Hepatocyte (in vitro differentiated cells): ENCODE measurements around the gene FYN. TPM values are rescaled to one million over a fixed set of nuclear protein-coding genes. Genes with fewer than 3 reads are reported as not detected.

Source experiments
- DNase-seq: peaks from one replicate; pipeline ENCODE4 v3.0.0-alpha.2; 2016; ENCODE audit warnings: low spot score
- H2AFZ ChIP-seq: fragments of 200-600 bp; sonication (generic); 2 replicates; pipeline ENCODE4 v1.6.0; 2016; ENCODE audit warnings: antibody characterized with exemption, mild to moderate bottlenecking
- H3K27ac ChIP-seq: fragments of 200-600 bp; sonication (generic); 2 replicates; pipeline ENCODE4 v1.5.1; 2016; ENCODE audit warnings: mild to moderate bottlenecking
- H3K27me3 ChIP-seq: fragments of 200-600 bp; sonication (generic); 2 replicates; pipeline ENCODE4 v1.6.1; 2016
- H3K36me3 ChIP-seq: fragments of 200-600 bp; sonication (generic); replicated peaks from 2 replicates; pipeline ENCODE4 v1.5.1; 2016; ENCODE audit warnings: low read depth; ENCODE audit not compliant: insufficient read depth
- H3K4me1 ChIP-seq: fragments of 200-600 bp; sonication (generic); 2 replicates; pipeline ENCODE4 v1.5.1; 2016; ENCODE audit warnings: mild to moderate bottlenecking, moderate library complexity; ENCODE audit not compliant: insufficient read depth
- H3K4me2 ChIP-seq: fragments of 200-600 bp; sonication (generic); 2 replicates; pipeline ENCODE4 v1.6.0; 2016
- H3K4me3 ChIP-seq: fragments of 200-600 bp; sonication (generic); 2 replicates; pipeline ENCODE4 v1.5.1; 2016; ENCODE audit warnings: mild to moderate bottlenecking
- H3K79me2 ChIP-seq: fragments of 200-600 bp; sonication (generic); 2 replicates; pipeline ENCODE4 v1.6.0; 2017; ENCODE audit warnings: mild to moderate bottlenecking
- H3K9me2 ChIP-seq: fragments of 200-600 bp; sonication (generic); replicated peaks from 2 replicates; pipeline ENCODE4 v1.6.0; 2017; ENCODE audit warnings: mild to moderate bottlenecking; ENCODE audit not compliant: insufficient read depth
- H3K9me3 ChIP-seq: fragments of 200-600 bp; sonication (generic); 2 replicates; pipeline ENCODE4 v1.5.1; 2016; ENCODE audit warnings: low read depth, mild to moderate bottlenecking
- H4K20me1 ChIP-seq: fragments of 200-600 bp; sonication (generic); 2 replicates; pipeline ENCODE4 v1.6.0; 2016; ENCODE audit warnings: mild to moderate bottlenecking; ENCODE audit not compliant: insufficient read depth, poor library complexity, severe bottlenecking
- EZH2 ChIP-seq: fragments of 200-600 bp; sonication (generic); IDR thresholded peaks from 2 replicates; pipeline ENCODE4 v1.6.1; 2016; ENCODE audit warnings: antibody characterized with exemption, mild to moderate bottlenecking, borderline replicate concordance
- EZH2phosphoT487 ChIP-seq: fragments of 200-600 bp; sonication (generic); IDR thresholded peaks from one replicate; pipeline ENCODE4 v1.6.1; 2018; ENCODE audit warnings: antibody characterized with exemption, mild to moderate bottlenecking, low read depth, moderate library complexity; ENCODE audit not compliant: unreplicated experiment, severe bottlenecking
- WGBS: methylation state at CpG from one replicate; pipeline ENCODE4 v1.1.6; 2016; ENCODE audit warnings: low lambda C conversion rate; ENCODE audit errors: missing lambda C conversion rate; 5-methylcytosine and 5-hydroxymethylcytosine counted together
- polyA plus RNA-seq: library from polyadenylated mRNA; unstranded; fragments of >200 nt; fragmentation: Nextera tagmentation; extraction: Ambion mirVana; gene quantifications from 2 replicates; pipeline ENCODE4 v1.2.1, GENCODE V29; 2016
- total RNA-seq: library from RNA; depleted of rRNA; stranded (reverse); fragments of >200 nt; gene quantifications from 2 replicates; pipeline ENCODE4 v1.2.3, GENCODE V29; 2014
- TF ChIP-seq, protein P1 (sequence below): fragments of 200-600 bp; sonication (generic); IDR thresholded peaks from 2 replicates; pipeline ENCODE4 v1.5.1; 2016; ENCODE audit warnings: antibody characterized with exemption, mild to moderate bottlenecking; ENCODE audit not compliant: poor library complexity

Gene FYN
- total and polyA plus RNA-seq, 2 experiments from 2014 or later = 40.0 to 70.1 TPM

DNA sequence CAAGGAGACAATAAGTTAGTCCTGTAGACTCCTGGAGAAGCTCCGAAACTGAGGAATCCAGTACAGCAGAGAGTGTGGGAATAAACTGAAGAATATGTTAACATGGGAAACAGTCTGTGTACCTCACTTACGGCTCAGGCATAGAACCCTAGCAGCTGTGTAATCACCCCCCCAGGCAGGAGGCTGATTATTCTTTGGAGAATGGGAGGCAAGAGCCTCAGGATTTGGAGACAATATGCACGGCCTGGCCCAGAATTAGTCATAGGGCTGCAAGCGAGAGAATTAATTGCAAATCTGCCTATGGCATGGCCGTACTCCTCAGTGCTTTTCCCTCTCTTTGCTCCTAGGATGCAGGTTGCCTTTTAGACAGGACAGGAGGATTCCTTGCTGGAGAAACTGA lies 27.5 kb upstream of the FYN start:
- Histone ChIP-seq H3K9me3 (no peaks in the 10 kb centered on the region), H3K9me2 (no peaks in the 10 kb centered on the region), H3K27ac (no peak overlapping the region), H3K4me3 (no peak overlapping the region), H4K20me1 (no peaks in the 10 kb centered on the region), H3K27me3 (no peaks in the 10 kb centered on the region), H3K79me2 (no peaks in the 10 kb centered on the region), H3K4me2 (no peak overlapping the region), H3K36me3 (no peaks in the 10 kb centered on the region), H2AFZ (no peak overlapping the region), H3K4me1 (no peaks in the 10 kb centered on the region)
- 87% methylated on average over 5 of the region's 5 CpGs for WGBS
- TF ChIP-seq EZH2 (no peak), EZH2phosphoT487 (no peak)
- TF ChIP-seq, protein P1, sequence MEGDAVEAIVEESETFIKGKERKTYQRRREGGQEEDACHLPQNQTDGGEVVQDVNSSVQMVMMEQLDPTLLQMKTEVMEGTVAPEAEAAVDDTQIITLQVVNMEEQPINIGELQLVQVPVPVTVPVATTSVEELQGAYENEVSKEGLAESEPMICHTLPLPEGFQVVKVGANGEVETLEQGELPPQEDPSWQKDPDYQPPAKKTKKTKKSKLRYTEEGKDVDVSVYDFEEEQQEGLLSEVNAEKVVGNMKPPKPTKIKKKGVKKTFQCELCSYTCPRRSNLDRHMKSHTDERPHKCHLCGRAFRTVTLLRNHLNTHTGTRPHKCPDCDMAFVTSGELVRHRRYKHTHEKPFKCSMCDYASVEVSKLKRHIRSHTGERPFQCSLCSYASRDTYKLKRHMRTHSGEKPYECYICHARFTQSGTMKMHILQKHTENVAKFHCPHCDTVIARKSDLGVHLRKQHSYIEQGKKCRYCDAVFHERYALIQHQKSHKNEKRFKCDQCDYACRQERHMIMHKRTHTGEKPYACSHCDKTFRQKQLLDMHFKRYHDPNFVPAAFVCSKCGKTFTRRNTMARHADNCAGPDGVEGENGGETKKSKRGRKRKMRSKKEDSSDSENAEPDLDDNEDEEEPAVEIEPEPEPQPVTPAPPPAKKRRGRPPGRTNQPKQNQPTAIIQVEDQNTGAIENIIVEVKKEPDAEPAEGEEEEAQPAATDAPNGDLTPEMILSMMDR = no peak
- DNase-seq = no peak

GRCh38 chr6:111899531-111899930 lies 26.3 kb upstream of the FYN start:
- no peaks in the 10 kb centered on the region for H3K9me2 ChIP-seq
- 62% methylated on average over 3 of the region's 3 CpGs for WGBS

GRCh38 chr6:111898452-111898851 lies 25.2 kb upstream of the FYN start:
- Histone ChIP-seq H4K20me1 (no peaks in the 10 kb centered on the region), H3K36me3 (no peaks in the 10 kb centered on the region), H3K79me2 (no peaks in the 10 kb centered on the region), H3K4me1 (no peaks in the 10 kb centered on the region), H3K4me2 (no peak overlapping the region), H3K27me3 (peaks cover 15% of the 10 kb centered on the region), H2AFZ (no peak overlapping the region), H3K9me3 (no peaks in the 10 kb centered on the region), H3K4me3 (no peak overlapping the region), H3K27ac (no peak overlapping the region), H3K9me2 (no peaks in the 10 kb centered on the region)
- 10% methylated on average over 4 of the region's 4 CpGs for WGBS
- TF ChIP-seq, protein P1 = no peak
- TF ChIP-seq EZH2 (no peak), EZH2phosphoT487 (peak; percentile 84)
- DNase-seq = no peak

More at GRCh38 chr6:111899531-111899930, 26.3 kb upstream of the FYN start:
- no peaks in the 10 kb centered on the region for H3K4me1 ChIP-seq
- no peak for TF ChIP-seq EZH2
- TF ChIP-seq, protein P1 = no peak
- no peak for TF ChIP-seq EZH2phosphoT487
- H3K36me3 ChIP-seq = no peaks in the 10 kb centered on the region
- H3K4me2 ChIP-seq = no peak overlapping the region
- no peak overlapping the region for H2AFZ ChIP-seq
- H4K20me1 ChIP-seq = no peaks in the 10 kb centered on the region
- no peak overlapping the region for H3K4me3 ChIP-seq
- peaks cover 4% of the 10 kb centered on the region for H3K27me3 ChIP-seq
- no peaks in the 10 kb centered on the region for H3K79me2 ChIP-seq
- H3K27ac ChIP-seq = no peak overlapping the region
- H3K9me3 ChIP-seq = no peaks in the 10 kb centered on the region
- no peak for DNase-seq

- no peaks in the 10 kb centered on the region for H3K36me3 ChIP-seq
- no peaks in the 10 kb centered on the region for H3K4me1 ChIP-seq
- H2AFZ ChIP-seq = no peak overlapping the region
- H3K27ac ChIP-seq = no peak overlapping the region
- H3K9me2 ChIP-seq = no peaks in the 10 kb centered on the region
- H3K27me3 ChIP-seq = peaks cover 30% of the 10 kb centered on the region
- no peak overlapping the region for H3K4me2 ChIP-seq
- no peaks in the 10 kb centered on the region for H3K79me2 ChIP-seq
- no peak overlapping the region for H3K4me3 ChIP-seq
- no peak for DNase-seq
- 88% methylated on average over 1 of the region's 1 CpG for WGBS
- no peaks in the 10 kb centered on the region for H4K20me1 ChIP-seq
- no peaks in the 10 kb centered on the region for H3K9me3 ChIP-seq
- TF ChIP-seq EZH2 (no peak), EZH2phosphoT487 (no peak)
- TF ChIP-seq, protein P1 = no peak
These were observed 21.7 kb upstream of the FYN start for GRCh38 chr6:111894951-111895350.
